GM12878 (cell line): Measurements from ENCODE around the gene INO80E. TPM values are rescaled to one million over a fixed set of nuclear protein-coding genes. Genes with fewer than 3 reads are reported as not detected.

ENCODE experiments used
- ATAC-seq: fragments of 200-7000 bp; cut with Tn5 transposase; 3 replicates; pipeline ENCODE4 v1.9.1; 2020; ENCODE audit warnings: mild to moderate bottlenecking, moderate library complexity
- BruUV-seq: library from RNA; stranded (reverse); fragments of 400-500 nt; replicated peaks from 2 replicates; lab custom pipeline; 2021; lab: Mats Ljungman, UMichigan
- CTCF ChIA-PET: fragments of 300-600 bp; sonication (Branson Sonifier 250); formaldehyde crosslinking; extraction: SDS; loops from one replicate; lab custom pipeline; 2021; ENCODE audit warnings: inconsistent platforms; lab: Yijun Ruan, JAX
- POLR2A ChIA-PET: fragments of 350-600 bp; formaldehyde crosslinking; extraction: SDS; loops from one replicate; lab custom pipeline; 2021; ENCODE audit warnings: inconsistent platforms; lab: Charles Lee
- RAD21 ChIA-PET: fragments of 300-600 bp; sonication (Branson Sonifier 250); formaldehyde crosslinking; loops from one replicate; lab custom pipeline; 2023; ENCODE audit warnings: antibody characterized with exemption; ENCODE audit not compliant: unreplicated experiment; lab: Charles Lee
- SMC1A ChIA-PET: fragments of 300-600 bp; sonication (Branson Sonifier 250); formaldehyde crosslinking; loops from one replicate; lab custom pipeline; 2023; ENCODE audit not compliant: unreplicated experiment, uncharacterized antibody; lab: Charles Lee
- DNase-seq: peaks from one replicate; pipeline ENCODE4 v3.0.0-alpha.2; 2011; ENCODE audit warnings: low read depth, low spot score
- FAIRE-seq: peaks from 3 replicates; lab custom pipeline; 2011; peaks lifted over from hg19 to GRCh38; lab: Jason Lieb, UNC
- H2AFZ ChIP-seq: 2 replicates; pipeline ENCODE4 v1.6.0; 2011; ENCODE audit warnings: low read depth, low read length, control low read depth; ENCODE audit not compliant: control insufficient read depth
- H3K27ac ChIP-seq: 2 replicates; pipeline ENCODE4 v1.5.1; 2011; ENCODE audit warnings: control low read depth; ENCODE audit not compliant: control insufficient read depth, insufficient read depth
- H3K27me3 ChIP-seq, 2 experiments: replicated peaks in 1 of 2; 2 replicates each; pipeline versions ENCODE4 v1.6.0 to v1.6.1; 2011; ENCODE audit warnings: low read length in 1 of 2; ENCODE audit not compliant: control insufficient read depth in 2 of 2, insufficient read depth in 2 of 2
- H3K36me3 ChIP-seq, 2 experiments: 2 replicates each; pipeline ENCODE4 v1.5.1; 2011; ENCODE audit warnings: low read length in 1 of 2; ENCODE audit not compliant: control insufficient read depth in 2 of 2, insufficient read depth in 2 of 2
- H3K4me1 ChIP-seq: 2 replicates; pipeline ENCODE4 v1.6.1; 2011; ENCODE audit warnings: mild to moderate bottlenecking, low read length, moderate library complexity, mixed read lengths; ENCODE audit not compliant: control insufficient read depth, insufficient read depth
- H3K4me2 ChIP-seq: 2 replicates; pipeline ENCODE4 v1.6.0; 2011; ENCODE audit warnings: control low read depth; ENCODE audit not compliant: control insufficient read depth, insufficient read depth
- H3K4me3 ChIP-seq: fragments of 200-600 bp; sonication (generic); 2 replicates; pipeline ENCODE4 v1.5.1; 2016
- H3K79me2 ChIP-seq: 2 replicates; pipeline ENCODE4 v1.6.0; 2011; ENCODE audit warnings: low read length; ENCODE audit not compliant: control insufficient read depth, insufficient read depth
- H3K9ac ChIP-seq: 2 replicates; pipeline ENCODE4 v1.8.0; 2011; ENCODE audit warnings: low read length, control low read depth, mixed read lengths; ENCODE audit not compliant: control insufficient read depth, insufficient read depth
- H3K9me3 ChIP-seq: replicated peaks from 3 replicates; pipeline ENCODE4 v1.5.1; 2011; ENCODE audit warnings: mild to moderate bottlenecking, low read length; ENCODE audit not compliant: control insufficient read depth, insufficient read depth
- H4K20me1 ChIP-seq: 2 replicates; pipeline ENCODE4 v1.6.0; 2011; ENCODE audit not compliant: control insufficient read depth, insufficient read depth
- BACH1 ChIP-seq: fragments of 450-650 bp; IDR thresholded peaks from 2 replicates; pipeline ENCODE4 v1.6.1; 2017; ENCODE audit warnings: mild to moderate bottlenecking, borderline replicate concordance
- GABPA ChIP-seq: IDR thresholded peaks from 2 replicates; pipeline ENCODE4 v1.6.1; 2014; ENCODE audit warnings: antibody characterized with exemption, low read depth, mild to moderate bottlenecking, inconsistent platforms
- MEF2B ChIP-seq: fragments of 450-650 bp; IDR thresholded peaks from 2 replicates; pipeline ENCODE4 v1.6.1; 2018; ENCODE audit warnings: mild to moderate bottlenecking, moderate library complexity; ENCODE audit not compliant: partially characterized antibody, poor library complexity, severe bottlenecking
- MYB ChIP-seq: fragments of 150-350 bp; IDR thresholded peaks from 2 replicates; pipeline ENCODE4 v1.6.1; 2014; ENCODE audit warnings: mild to moderate bottlenecking, low read depth, low read length, borderline replicate concordance
- RFX5 ChIP-seq: IDR thresholded peaks from 2 replicates; pipeline ENCODE4 v1.6.1; 2011; ENCODE audit warnings: low read depth, low read length, improper control_type of control experiment
- SUPT20H ChIP-seq: IDR thresholded peaks from 2 replicates; pipeline ENCODE4 v1.6.1; 2011; ENCODE audit warnings: low read depth, mild to moderate bottlenecking, low read length, moderate library complexity, borderline replicate concordance; ENCODE audit not compliant: control insufficient read depth
- TCF3 ChIP-seq: IDR thresholded peaks from 2 replicates; pipeline ENCODE4 v1.6.1; 2012; ENCODE audit warnings: low read depth, mild to moderate bottlenecking, low read length, borderline replicate concordance; ENCODE audit not compliant: insufficient read depth
- ZBED1 ChIP-seq: IDR thresholded peaks from 2 replicates; pipeline ENCODE4 v1.6.1; 2016; ENCODE audit warnings: borderline replicate concordance
- WGBS: methylation state at CpG from one replicate; pipeline ENCODE4 v1.1.6; 2016; ENCODE audit warnings: low lambda C conversion rate; ENCODE audit not compliant: insufficient replicate concordance, insufficient coverage; ENCODE audit errors: missing lambda C conversion rate; 5-methylcytosine and 5-hydroxymethylcytosine counted together
- in situ Hi-C: fragments of 300-500 bp; cut with MboI; formaldehyde crosslinking; loops from 9 replicates; pipeline ENCODE4 v1.14.3; 2018; ENCODE audit warnings: mixed read lengths
- intact Hi-C: fragments of 100-400 bp; cut with micrococcal nuclease; formaldehyde crosslinking; loops from one replicate; pipeline ENCODE4 v1.14.2; 2022; ENCODE audit not compliant: unreplicated experiment
- polyA plus RNA-seq, 11 experiments: library from polyadenylated mRNA; depleted of rRNA in 4 of 11; unstranded in 6 of 11; stranded (reverse) in 5 of 11; fragments of >200 nt; fragmentation: Nextera tagmentation in 4 of 11; fragmentation: Illumina TruSeq in 1 of 11; extraction: Ambion mirVana in 4 of 11; extraction: Trizol in 1 of 11; gene quantifications; 1 replicate in 1 of 11; 2 replicates in 10 of 11; pipeline versions ENCODE4 v1.2.1 to v1.2.3, GENCODE V29; 2011 to 2016; ENCODE audit warnings: inconsistent platforms in 2 of 11, missing spikeins in 2 of 11, low read depth in 1 of 11
- total RNA-seq, 4 experiments: library from RNA; depleted of rRNA in 3 of 4; stranded (reverse); fragments of >200 nt in 3 of 4; fragmentation: Illumina TruSeq in 1 of 4; extraction: Trizol in 1 of 4; gene quantifications; 2 replicates each; pipeline versions ENCODE4 v1.2.1 to v1.2.3, GENCODE V29; 2013 to 2021
- TF ChIP-seq, protein P1 (sequence below): IDR thresholded peaks from 2 replicates; pipeline ENCODE4 v1.6.1; 2012; ENCODE audit warnings: low read depth, low read length, improper control_type of control experiment
- TF ChIP-seq, protein P2 (sequence below), 3 experiments: IDR thresholded peaks in 2 of 3; conservative IDR thresholded peaks in 1 of 3; 2 replicates each; pipeline ENCODE4 v1.5.1; 2011; ENCODE audit warnings: low read depth in 3 of 3, low read length in 3 of 3, mild to moderate bottlenecking in 3 of 3, control low read depth in 2 of 3, moderate library complexity in 2 of 3, inconsistent platforms in 1 of 3, mixed read lengths in 1 of 3; ENCODE audit not compliant: control insufficient read depth in 2 of 3, insufficient read depth in 1 of 3; ENCODE audit errors: extremely low read depth in 1 of 3
- TF ChIP-seq, protein P3 (sequence below): IDR thresholded peaks from 2 replicates; pipeline ENCODE4 v1.6.1; 2011; ENCODE audit warnings: low read depth, low read length, improper control_type of control experiment, borderline replicate concordance
- TF ChIP-seq, protein P4 (sequence below): IDR thresholded peaks from 2 replicates; pipeline ENCODE4 v1.6.1; 2011; ENCODE audit warnings: low read depth, mild to moderate bottlenecking, low read length, moderate library complexity, borderline replicate concordance; ENCODE audit errors: extremely low read depth

The INO80E gene
- total and polyA plus RNA-seq, 10 of the 15 experiments (the other 5 are each of a cell fraction or from before 2014, with no cell fraction given), result 0.39 to 74.0 (median 33.0) TPM

DNA sequence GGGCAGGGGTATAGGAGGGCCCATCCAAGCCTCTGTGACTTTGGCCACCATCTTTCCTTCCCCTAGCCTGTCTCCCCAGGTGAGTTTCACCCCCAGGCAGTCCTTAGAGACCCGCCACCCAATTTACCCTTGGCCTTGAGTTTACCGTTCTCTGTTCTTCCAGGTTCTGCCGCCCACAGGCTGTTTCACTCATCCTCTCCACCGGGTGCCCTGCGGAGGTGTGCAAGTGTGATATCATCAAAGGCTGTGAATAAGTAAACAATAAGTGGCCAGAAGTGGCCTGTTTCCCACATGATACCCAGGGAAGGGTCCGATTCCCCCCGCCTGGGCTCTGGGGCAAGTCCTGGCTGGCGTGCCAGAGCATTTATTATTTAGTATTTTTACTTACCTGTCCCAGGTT, 50.1 kb downstream of the INO80E start:
- no peaks in the 10 kb centered on the region for H3K79me2 ChIP-seq
- no peaks in the 10 kb centered on the region for H4K20me1 ChIP-seq
- ChIA-PET SMC1A (no interaction called here), POLR2A (no interaction called here), RAD21 (no interaction called here), CTCF (no interaction called here)
- no peaks in the 10 kb centered on the region for H3K4me1 ChIP-seq
- no peak overlapping the region for H2AFZ ChIP-seq
- no peak overlapping the region for H3K27ac ChIP-seq
- H3K9me3 ChIP-seq, result no peaks in the 10 kb centered on the region
- no peak for DNase-seq
- no peak for FAIRE-seq
- intact Hi-C loops, result no loop called here
- H3K27me3 ChIP-seq, result no peaks in the 10 kb centered on the region
- in situ Hi-C loops, result no loop called here
- no peak for ATAC-seq
- no peak overlapping the region for H3K4me3 ChIP-seq
- BruUV-seq, result no TSS peak
- TF ChIP-seq, protein P1, sequence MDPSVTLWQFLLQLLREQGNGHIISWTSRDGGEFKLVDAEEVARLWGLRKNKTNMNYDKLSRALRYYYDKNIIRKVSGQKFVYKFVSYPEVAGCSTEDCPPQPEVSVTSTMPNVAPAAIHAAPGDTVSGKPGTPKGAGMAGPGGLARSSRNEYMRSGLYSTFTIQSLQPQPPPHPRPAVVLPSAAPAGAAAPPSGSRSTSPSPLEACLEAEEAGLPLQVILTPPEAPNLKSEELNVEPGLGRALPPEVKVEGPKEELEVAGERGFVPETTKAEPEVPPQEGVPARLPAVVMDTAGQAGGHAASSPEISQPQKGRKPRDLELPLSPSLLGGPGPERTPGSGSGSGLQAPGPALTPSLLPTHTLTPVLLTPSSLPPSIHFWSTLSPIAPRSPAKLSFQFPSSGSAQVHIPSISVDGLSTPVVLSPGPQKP, result no peak
- TF ChIP-seq GABPA (no peak), TCF3 (no peak)
- no peak overlapping the region for H3K9ac ChIP-seq
- H3K4me2 ChIP-seq, result no peak overlapping the region
- no peaks in the 10 kb centered on the region for H3K36me3 ChIP-seq
- WGBS, result 60% methylated on average over 8 of the region's 8 CpGs

DNA sequence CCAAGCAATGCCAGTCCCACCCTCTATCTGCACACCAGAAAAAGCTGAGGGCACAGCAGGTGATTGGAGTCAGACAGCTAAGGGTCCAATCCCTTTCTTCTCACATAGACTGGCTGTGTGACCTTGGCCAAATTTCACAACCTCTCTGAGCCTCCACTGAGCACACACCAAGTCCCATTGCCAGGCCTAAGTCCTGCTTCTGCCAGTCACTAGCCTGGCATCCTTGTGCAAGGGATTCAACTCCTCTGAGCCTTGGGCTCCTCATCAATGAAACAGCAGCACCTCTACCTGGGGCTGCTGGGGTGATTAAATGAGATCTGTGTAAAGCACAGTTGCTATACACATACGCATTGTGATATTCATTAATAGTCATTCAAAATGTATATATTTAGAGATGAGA, 50.5 kb downstream of the INO80E start:
- no TSS peak for BruUV-seq
- WGBS, result 91% methylated on average over 1 of the region's 1 CpG
- Histone ChIP-seq H3K9me3 (no peaks in the 10 kb centered on the region), H3K27me3 (no peaks in the 10 kb centered on the region), H2AFZ (no peak overlapping the region), H3K36me3 (no peaks in the 10 kb centered on the region), H3K4me1 (no peaks in the 10 kb centered on the region), H4K20me1 (no peaks in the 10 kb centered on the region), H3K79me2 (no peaks in the 10 kb centered on the region), H3K9ac (no peak overlapping the region), H3K4me2 (no peak overlapping the region), H3K27ac (no peak overlapping the region), H3K4me3 (no peak overlapping the region)
- CTCF ChIA-PET, result no interaction called here
- RAD21 ChIA-PET, result no interaction called here
- DNase-seq, result no peak
- TF ChIP-seq RFX5, result no peak
- TF ChIP-seq, protein P2, sequence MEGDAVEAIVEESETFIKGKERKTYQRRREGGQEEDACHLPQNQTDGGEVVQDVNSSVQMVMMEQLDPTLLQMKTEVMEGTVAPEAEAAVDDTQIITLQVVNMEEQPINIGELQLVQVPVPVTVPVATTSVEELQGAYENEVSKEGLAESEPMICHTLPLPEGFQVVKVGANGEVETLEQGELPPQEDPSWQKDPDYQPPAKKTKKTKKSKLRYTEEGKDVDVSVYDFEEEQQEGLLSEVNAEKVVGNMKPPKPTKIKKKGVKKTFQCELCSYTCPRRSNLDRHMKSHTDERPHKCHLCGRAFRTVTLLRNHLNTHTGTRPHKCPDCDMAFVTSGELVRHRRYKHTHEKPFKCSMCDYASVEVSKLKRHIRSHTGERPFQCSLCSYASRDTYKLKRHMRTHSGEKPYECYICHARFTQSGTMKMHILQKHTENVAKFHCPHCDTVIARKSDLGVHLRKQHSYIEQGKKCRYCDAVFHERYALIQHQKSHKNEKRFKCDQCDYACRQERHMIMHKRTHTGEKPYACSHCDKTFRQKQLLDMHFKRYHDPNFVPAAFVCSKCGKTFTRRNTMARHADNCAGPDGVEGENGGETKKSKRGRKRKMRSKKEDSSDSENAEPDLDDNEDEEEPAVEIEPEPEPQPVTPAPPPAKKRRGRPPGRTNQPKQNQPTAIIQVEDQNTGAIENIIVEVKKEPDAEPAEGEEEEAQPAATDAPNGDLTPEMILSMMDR (IDR thresholded peaks at IDR 0.05 in 2 of 3, conservative IDR thresholded peaks at IDR 0.05 in 1 of 3; ENCODE audit: control insufficient read depth in 2 of 3, extremely low read depth in 1 of 3, insufficient read depth in 1 of 3, low read depth in 3 of 3, low read length in 3 of 3), result no peak
- TF ChIP-seq BACH1, result no peak
- no peak for TF ChIP-seq ZBED1
- TF ChIP-seq SUPT20H, result no peak
- TF ChIP-seq TCF3, result no peak
- TF ChIP-seq, protein P3, sequence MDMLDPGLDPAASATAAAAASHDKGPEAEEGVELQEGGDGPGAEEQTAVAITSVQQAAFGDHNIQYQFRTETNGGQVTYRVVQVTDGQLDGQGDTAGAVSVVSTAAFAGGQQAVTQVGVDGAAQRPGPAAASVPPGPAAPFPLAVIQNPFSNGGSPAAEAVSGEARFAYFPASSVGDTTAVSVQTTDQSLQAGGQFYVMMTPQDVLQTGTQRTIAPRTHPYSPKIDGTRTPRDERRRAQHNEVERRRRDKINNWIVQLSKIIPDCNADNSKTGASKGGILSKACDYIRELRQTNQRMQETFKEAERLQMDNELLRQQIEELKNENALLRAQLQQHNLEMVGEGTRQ, result no peak
- no peak for TF ChIP-seq MYB
- TF ChIP-seq, protein P4, sequence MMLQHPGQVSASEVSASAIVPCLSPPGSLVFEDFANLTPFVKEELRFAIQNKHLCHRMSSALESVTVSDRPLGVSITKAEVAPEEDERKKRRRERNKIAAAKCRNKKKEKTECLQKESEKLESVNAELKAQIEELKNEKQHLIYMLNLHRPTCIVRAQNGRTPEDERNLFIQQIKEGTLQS, result no peak
- TF ChIP-seq MEF2B, result no peak
- SMC1A ChIA-PET, result no interaction called here
- ATAC-seq, result no peak
- intact Hi-C loops (no loop called here), in situ Hi-C loops (no loop called here)
- FAIRE-seq, result no peak
- POLR2A ChIA-PET, result no interaction called here
